DMS 273 (cell line): ENCODE data around the gene NUDT21.
A peak's percentile ranks its signal among the peaks of the same experiment; 100 is the strongest.
"Not testable (repeated sequence)": the region's sequence is repeated elsewhere in the genome, so short reads cannot be mapped to it uniquely, and the experiment has no call there.

Source experiments
- DNase-seq: peaks from one replicate; lab custom pipeline; 2025; ENCODE audit not compliant: unreplicated experiment; lab: John Stamatoyannopoulos, UW

NUDT21 gene

GRCh38 chr16:56450986-56451752 lies at the start of gene NUDT21, which contains the start of gene OGFOD1:
TSS of gene NUDT21 (minus strand) at chr16:56451332. CDS start at chr16:56451202, 130 bp downstream.
TSS of gene OGFOD1 (plus strand) at chr16:56451554. CDS start at chr16:56451613, 59 bp downstream.
- DNase-seq: peak; percentile 98

GRCh38 chr16:56493815-56494214 lies 42.7 kb upstream of the NUDT21 start:
- DNase-seq: no peak

- no peak for DNase-seq
Measured at GRCh38 chr16:56493126-56493525, 42.0 kb upstream of the NUDT21 start.

- DNase-seq: no peak
Measured at GRCh38 chr16:56491657-56492261, 40.6 kb upstream of the NUDT21 start.

GRCh38 chr16:56488868-56489267 lies 37.7 kb upstream of the NUDT21 start:
- DNase-seq: not testable (repeated sequence)

GRCh38 chr16:56488035-56488434 lies 36.9 kb upstream of the NUDT21 start:
- no peak for DNase-seq

- DNase-seq: no peak
Measured at GRCh38 chr16:56483394-56483793, 32.3 kb upstream of the NUDT21 start.

GRCh38 chr16:56482683-56483236 lies 31.6 kb upstream of the NUDT21 start:
- DNase-seq: no peak

GRCh38 chr16:56481468-56482122 lies 30.5 kb upstream of the NUDT21 start:
- peak; percentile 34 for DNase-seq

- DNase-seq: peak; percentile 21
Measured at GRCh38 chr16:56480776-56481467, 29.8 kb upstream of the NUDT21 start.

GRCh38 chr16:56479469-56479868 lies 28.3 kb upstream of the NUDT21 start:
- DNase-seq: no peak

GRCh38 chr16:56478281-56479049 lies 27.3 kb upstream of the NUDT21 start:
- DNase-seq: no peak

GRCh38 chr16:56477096-56477878 lies 26.2 kb upstream of the NUDT21 start:
- DNase-seq: no peak

GRCh38 chr16:56475201-56475600 lies 24.1 kb upstream of the NUDT21 start:
- DNase-seq: no peak

GRCh38 chr16:56470666-56471065 lies 19.5 kb upstream of the NUDT21 start:
- DNase-seq: no peak

GRCh38 chr16:56470232-56470631 lies 19.1 kb upstream of the NUDT21 start:
- no peak for DNase-seq

- DNase-seq: no peak
Measured at GRCh38 chr16:56469748-56470147, 18.6 kb upstream of the NUDT21 start.

GRCh38 chr16:56468800-56469199 lies 17.7 kb upstream of the NUDT21 start:
- DNase-seq: no peak

- no peak for DNase-seq
Measured at GRCh38 chr16:56466344-56466743, 15.2 kb upstream of the NUDT21 start.

- DNase-seq: no peak
Measured at GRCh38 chr16:56463153-56463552, 12.0 kb upstream of the NUDT21 start.
